ENCODE measurements around the gene UBXN11.

The UBXN11 gene, protein sequence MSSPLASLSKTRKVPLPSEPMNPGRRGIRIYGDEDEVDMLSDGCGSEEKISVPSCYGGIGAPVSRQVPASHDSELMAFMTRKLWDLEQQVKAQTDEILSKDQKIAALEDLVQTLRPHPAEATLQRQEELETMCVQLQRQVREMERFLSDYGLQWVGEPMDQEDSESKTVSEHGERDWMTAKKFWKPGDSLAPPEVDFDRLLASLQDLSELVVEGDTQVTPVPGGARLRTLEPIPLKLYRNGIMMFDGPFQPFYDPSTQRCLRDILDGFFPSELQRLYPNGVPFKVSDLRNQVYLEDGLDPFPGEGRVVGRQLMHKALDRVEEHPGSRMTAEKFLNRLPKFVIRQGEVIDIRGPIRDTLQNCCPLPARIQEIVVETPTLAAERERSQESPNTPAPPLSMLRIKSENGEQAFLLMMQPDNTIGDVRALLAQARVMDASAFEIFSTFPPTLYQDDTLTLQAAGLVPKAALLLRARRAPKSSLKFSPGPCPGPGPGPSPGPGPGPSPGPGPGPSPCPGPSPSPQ

DNA sequence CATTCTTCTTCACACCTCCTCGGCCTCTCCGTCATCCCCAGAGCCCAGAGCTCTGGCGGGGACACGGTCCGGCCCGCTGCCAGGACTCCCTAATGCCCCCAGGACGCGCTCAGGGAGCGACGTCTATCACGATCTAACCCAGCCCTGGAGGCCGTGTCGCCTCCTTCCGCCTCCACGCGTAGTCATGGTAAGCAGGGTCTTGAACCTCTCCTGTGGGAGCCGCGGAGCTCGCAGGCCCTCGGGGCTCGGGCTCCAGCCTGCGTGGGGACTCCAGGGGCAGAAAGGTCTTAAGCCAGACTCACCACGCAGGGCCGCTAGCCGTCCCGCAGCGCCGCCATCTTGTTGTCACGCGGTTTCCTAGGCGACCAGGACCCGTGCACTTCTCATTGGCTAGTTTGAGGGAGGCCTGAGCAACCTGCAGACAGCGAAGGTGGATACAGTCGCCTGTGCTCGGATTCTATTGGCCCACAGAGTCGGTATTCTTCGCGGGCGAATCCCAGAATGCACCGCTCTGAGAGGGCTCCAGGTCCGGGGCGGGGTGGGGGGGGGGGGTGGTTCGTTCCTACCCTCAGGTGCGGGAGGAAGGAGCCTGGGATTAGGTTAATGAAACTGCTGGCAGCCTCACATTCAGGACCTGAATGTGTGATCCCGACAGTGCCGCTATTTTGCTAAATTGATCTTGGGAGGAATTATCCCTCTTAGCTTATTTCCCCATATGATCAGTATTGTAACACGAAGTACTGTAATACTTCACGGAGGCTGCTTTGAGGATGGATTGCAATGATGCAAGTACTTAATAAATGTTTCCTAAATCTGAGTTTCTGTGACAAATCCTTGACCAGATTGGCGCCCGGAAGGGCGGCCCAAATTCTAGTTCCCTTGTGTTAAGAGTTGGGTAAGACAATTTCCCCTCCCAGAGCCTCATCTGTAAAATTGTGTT is at the start of gene UBXN11:
Gene UBXN11 (minus strand): TSS at position 347 of the 940 bp plus-strand sequence. CDS start 3,753 bp downstream, outside the sequence.
- DNase-seq (ENCODE audit: low spot score) (peak; percentile 95), FAIRE-seq (peak; percentile 56)

DNA sequence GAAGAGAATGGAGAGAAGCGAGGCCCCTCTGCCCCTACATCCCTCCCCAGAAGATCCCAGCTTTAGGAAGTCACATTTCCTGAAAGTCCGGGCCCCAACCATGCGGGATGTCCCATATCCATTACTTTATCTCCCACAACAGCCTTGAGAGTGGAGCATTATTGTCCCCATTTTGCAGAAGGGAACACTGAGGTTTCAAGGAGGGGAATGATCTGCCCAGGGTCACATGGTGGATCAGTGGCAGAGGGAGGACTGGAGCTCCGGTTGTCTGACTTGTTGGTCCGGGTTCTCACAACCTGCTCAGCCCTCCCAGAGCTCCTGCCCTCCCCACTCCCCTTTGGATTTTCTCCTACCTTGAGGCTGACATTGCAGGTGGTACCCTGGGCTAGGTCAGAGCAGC is 49.7 kb upstream of the UBXN11 start:
- no peak for DNase-seq (ENCODE audit: low spot score)
- FAIRE-seq = no peak

DNA sequence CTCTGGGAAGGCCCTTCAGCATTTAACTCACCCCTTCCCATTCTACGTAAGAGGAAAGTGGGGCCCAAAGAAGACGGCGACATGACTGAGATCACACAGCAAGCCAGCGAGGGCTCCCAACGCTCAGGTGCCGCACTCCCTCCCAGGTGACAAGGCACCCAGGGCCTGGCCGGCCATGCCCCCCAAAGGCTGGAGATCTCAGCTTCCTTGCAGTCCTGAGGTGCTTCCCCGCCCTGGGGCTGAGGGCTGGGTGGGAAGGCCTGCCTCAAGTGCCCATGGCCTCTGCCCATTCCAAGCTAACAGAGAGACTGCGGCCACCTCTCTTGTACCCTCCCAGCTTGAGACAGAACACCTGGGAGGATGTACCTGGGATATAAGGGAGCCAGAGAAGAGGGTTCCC is 48.5 kb upstream of the UBXN11 start:
- DNase-seq (ENCODE audit: low spot score) (no peak), FAIRE-seq (no peak)

DNA sequence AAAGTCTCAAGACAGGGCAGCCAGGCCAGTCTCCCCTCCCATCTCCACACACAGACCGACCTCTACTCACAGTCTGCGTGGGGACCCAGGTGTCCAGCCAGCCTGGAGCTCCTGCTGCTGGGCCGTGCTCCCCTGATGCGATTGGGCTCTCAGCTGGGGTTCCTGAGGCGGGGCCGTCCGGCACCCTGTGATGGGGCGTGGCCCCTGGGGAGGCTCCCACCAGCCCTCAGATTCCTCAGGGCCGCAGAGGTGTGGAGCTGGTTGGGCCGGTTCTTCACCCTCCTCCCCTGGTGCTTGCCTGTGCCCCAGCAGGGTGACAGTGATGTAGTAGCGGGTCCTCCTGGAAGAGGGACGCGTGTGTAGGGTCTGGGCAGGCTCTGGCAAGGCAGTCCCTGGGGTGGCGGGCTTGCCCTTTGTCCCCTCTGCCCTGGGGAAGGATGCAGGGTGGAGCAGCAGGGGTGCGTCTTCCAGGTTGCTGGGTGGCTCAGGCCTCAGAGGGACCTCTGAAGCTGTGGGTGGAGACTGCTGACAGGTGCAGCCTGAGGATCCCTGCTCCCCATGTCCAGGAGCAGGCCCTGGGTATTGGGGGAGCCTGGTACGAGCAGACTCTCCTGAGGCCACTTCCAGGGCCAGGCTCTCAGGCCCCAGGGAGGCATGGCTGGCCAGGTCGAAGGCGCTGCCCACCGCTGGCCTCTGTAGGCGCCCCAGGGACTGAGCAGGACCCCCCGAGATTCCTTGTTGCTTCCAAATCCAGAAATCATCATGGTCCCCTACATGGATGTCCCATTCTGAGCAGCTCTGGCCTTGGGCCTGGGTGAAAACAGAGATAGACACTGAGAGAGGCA is 47.8 kb upstream of the UBXN11 start, which contains the start of gene CRYBG2:
Gene CRYBG2 (minus strand): TSS at position 155 of the 845 bp plus-strand sequence. CDS start 7,473 bp downstream, outside the sequence.
- no peak for FAIRE-seq
- no peak for DNase-seq (ENCODE audit: low spot score)

DNA sequence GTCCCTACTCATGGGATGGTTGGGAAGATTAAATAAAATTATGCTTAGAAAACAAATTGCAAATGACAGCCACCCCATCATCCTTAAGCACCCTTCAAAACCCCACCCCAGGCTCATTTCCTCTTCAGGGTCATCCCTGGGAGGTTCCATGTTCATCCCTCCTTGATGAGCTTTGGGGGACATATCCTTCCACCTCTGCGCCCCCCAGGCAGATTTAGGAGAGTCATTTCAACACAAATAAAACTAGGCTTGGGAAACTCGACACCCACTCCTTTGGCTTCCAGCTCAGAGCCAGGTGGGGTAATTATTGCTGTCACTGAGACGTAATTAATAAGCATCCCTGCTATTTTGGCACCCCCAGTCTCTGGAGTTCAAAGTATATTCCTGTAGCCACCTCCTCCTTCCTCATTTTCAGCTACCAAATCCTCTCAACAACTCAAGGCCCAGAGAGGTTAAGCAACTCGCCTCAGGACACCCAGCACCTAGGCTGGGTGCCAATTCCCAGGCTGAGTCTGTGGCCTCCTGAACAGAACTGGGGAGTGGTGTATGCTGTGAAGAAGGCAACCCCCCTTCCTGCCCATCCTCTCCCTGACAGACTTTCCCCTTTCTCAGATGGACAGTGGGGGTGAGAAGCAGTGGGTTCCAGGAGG is 46.9 kb upstream of the UBXN11 start:
- FAIRE-seq (no peak), DNase-seq (ENCODE audit: low spot score) (no peak)

DNA sequence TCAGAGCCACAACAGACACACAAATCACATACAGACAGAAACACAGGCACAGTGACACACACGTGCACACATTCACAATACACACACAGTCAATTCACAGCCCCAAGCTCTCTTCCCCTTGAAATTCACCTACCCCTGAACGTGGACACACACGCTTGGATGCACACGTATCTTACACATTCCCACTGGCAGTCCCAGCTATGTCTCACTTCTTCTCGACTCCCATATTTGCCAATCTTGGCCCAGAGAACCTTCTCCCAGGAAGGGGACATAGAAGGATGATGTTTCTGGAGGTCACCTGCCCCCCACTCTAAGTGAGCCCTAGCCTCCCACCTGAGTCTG is 45.9 kb upstream of the UBXN11 start:
- DNase-seq (ENCODE audit: low spot score) (peak; percentile 57), FAIRE-seq (no peak)

DNA sequence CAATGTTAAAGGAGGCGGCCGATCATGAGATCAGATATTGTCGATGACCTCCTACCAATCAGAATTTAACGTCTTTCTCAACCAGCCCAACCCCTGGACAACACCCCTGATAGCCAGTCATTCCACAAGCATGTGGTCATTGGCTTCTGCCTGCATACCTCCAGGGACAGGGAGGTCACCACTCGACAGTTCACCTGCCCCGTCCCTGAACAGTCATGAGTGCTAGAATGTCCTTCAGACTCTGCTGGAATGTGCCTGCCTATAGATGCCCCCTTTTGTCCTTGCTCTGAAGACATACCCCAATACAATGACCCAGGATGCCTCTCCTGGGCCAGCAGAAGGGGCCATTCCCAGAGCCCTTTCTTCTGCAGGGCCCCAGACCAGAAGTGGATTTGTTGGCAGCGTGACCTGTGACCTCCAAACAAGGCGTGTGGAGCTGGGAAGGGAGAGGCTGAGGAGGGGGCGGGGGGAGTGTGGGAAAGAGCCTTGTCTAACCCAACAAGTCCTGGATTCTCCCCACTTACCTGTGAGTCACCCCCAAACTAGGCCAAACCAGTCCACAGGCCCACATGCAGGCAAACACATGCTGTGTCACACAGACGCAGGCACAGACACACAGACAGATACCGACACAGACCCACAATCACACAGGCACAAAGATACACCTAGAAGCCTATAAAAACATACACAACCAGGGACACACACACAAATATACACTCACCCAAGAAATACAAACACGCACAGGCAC is 45.3 kb upstream of the UBXN11 start:
- FAIRE-seq (peak; percentile 53), DNase-seq (ENCODE audit: low spot score) (peak; percentile 85)

DNA sequence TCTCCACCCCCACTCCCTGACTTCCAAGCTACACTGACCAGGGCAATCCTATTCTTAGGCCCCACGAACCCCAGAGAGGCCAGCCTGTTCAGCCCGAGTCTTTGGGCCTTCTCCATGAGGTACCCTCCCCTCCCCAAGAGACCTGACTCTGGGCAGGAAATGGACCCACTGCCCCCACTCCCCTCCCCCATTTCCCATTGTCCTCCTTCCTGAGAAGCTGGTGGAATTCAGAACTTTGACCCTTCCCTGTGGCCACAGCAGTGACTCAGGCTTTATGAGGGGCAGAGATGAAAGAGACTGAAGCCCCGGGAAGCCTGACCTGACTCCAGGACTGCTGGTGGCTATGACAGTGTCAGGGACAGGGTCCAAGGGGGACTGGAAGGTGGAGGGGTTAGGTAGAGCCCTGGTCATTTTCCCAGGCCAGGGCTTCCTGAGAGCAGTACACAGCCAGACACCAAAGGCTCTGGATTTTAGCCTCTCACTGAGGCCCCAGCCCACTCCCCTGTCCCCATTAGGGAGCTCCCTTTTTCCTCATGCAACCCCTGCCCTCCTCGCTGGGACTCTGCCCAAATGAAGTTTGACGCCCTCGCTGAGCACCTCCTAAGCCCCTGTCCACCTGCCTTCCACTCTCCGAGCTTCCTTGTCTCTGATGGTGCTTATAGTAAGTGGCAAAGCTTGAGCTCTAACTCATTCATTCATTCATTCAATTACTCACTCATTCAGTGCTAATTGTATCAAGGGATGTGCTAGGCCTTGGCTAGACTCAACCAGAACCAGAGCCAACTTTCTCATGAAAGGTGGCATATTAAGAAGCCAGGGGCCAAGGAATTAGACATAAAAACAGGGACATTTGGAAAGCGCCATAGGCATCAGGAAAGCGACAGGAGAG is 44.5 kb upstream of the UBXN11 start:
- peak; percentile 86 for FAIRE-seq

DNA sequence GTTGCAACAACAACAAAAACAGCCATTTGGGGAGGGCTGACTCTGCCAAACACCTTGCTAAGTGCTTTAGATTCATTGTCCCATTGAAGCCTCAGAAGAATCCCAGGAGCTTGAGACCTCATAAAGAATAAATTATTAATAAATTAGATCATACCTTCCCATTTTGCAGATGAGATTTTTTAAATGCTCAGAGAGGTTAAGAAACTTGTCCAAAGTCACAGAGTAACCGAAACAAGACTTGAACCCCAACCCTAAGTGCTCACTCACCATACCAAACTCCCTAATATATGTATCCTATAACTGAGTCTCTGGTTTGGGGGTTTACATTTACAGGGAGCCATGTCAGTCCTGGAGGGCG is 43.9 kb upstream of the UBXN11 start:
- DNase-seq (ENCODE audit: low spot score) (no peak), FAIRE-seq (no peak)

More for the DNA sequence above, 44.5 kb upstream of the UBXN11 start:
- peak; percentile 87 for DNase-seq (ENCODE audit: low spot score)

DNA sequence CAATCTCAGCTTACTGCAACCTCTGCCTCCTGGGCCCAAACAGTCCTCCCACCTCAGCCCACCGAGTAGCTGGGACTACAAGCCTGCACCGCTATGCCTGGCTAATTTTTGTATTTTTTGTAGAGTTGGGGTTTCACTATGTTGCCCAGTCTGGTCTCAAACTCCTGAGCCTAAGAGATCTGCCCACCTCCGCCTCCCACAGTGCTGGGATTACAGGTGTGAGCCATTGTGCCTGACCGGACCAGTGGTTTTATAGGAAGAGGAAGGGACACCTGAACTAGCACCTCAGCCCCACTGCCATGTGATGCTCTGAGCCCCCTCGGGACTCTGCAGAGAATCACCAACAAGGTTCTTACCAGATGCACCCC is 43.4 kb upstream of the UBXN11 start:
- no peak for DNase-seq (ENCODE audit: low spot score)
- no peak for FAIRE-seq

DNA sequence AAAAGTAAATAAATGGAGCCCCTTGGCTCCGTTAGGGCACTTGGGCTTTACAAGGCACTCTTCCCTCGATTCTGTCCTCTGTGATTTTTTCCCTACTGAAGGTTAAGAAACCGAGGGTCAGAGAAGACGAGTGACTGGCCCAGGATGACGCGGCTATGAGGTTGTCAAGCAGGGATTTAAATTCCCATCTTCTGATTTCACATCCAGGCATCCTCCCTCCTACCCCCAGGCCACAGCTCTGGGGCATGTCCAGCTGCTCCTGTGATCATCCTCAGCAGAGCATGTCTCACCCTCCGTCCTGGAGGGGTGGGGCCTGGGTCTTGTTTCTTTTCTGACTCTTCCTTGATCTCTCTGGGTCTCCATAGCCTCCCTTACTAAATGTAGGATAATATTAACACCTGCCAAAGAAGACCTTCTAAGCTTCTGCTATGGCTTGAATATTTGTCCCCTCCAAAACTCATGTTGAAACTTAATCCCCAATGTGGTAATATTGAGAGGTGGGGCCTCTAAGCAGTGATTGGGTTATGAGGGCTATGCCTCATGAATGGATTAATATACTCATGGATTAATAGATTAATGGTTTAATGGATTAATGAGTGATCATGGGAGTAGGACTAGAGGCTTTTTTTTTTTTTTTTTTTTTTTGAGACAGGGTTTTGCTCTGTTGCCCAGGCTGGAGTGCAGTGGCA is 42.9 kb upstream of the UBXN11 start:
- DNase-seq (ENCODE audit: low spot score) = peak; percentile 94
- peak; percentile 95 for FAIRE-seq

DNA sequence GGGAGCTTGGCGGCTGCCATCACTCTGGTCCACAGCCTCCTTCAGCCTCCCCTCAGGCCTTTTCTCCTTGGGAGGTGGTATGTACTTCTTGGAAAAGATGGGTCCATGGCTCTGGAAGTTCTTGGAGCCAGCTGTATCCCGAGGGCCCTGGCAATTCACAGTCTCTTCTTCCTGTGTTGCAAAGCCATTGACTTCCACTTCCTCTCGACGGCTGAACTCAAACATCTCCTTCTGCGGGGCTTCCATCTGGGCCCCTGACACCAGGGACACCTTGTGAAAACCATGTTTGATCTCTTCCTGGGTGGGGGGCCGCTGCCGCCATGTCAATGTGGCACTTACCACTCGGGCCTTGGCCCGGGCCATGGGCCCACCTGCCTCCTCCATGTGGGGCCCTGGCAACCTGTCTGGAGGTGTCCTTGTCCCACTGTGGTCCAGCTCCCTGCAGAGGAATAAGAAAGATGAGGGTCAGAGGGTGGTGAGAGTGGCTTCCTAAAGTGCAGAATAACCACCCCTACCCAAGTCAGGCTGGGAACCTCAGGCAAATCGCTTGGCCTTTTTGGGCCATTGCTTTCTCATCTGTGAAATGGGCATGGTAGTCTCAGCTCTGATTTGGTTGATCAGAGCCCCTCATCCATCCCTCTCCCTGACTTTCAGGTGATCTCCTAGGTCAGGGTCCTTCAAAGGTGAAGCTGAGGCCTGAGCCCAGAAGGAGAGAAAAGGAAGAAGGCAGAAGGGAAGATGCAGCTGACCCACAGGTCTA is 40.0 kb upstream of the UBXN11 start:
- FAIRE-seq (no peak), DNase-seq (ENCODE audit: low spot score) (no peak)

DNA sequence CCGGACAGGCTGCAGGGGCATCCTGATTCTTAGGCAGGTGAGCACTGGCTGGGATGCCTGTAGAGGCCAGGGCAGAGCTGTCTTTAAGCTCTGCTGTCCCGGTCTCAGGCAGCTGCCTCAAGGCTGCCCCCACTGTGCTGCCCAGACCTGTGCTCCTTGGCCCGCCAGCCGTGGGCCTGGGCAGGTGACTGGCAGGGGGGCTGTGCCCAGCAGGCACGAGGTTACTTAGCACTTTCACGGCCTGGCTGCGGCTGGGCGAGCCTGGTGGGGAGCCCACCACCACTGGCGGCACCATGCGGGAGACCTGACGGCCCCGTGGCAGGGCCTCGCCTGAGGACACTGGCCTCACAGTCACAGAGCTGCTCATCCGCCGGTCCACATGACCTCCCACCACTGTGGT is 39.3 kb upstream of the UBXN11 start:
- FAIRE-seq = no peak
- no peak for DNase-seq (ENCODE audit: low spot score)

DNA sequence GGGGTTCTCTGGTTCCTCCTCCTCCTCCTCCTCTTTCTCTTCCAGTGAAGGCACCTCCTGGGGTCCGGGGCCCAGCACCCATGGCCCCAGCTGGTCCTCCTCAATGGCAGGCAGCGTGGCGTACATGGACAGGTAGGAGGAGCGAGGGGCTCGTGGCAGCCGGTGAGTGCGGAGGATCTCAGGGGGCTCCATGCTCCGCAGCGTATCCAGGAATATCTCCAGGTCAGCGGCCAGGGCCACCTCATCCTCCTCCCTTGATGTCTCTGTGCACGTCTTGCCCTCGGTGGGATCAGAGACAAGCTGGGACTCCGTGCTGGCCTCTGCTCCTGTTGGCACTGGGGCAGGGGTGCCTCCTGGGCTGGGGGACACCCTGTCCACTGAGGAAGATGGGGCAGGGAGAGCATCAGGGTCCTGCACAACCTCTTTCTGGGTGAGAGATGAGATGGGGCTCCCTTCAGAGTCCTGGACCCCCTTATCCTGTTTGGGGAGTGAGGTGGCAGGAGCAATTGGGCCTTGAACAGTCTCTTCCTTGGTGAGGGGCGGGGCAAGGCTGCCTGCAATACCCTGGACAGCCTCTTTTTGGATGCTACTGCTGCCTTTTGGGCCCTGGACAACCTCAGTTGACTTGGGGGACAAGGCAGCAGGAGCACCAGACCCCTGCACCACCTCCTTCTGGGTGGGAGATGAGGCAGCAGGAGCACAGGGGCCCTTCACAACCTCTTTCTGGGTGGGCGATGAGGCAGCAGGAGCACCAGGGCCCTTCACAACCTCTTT is 37.9 kb upstream of the UBXN11 start:
- DNase-seq (ENCODE audit: low spot score) = no peak
- FAIRE-seq = no peak

DNA sequence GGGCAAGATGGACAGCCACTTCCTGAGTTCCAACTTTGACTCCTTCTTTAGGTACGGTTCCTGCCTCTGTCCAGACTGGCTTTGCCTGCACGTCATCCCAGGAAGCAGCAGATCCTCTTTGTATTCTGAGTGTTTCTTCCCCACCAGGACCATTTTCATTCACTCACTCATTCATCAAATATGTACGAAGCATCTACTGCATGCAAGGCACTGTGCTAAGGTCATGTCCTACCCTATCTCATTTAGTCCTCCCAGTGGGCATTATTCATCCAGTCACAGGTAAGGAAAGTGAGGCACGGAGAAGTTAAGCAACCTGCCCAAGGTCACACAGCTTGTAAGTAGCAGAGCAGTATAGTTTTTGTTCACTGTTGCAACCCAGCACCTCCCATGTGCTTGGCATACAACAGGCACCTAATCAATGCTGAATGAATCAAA is 33.6 kb upstream of the UBXN11 start:
- DNase-seq (ENCODE audit: low spot score) (no peak), FAIRE-seq (no peak)

DNA sequence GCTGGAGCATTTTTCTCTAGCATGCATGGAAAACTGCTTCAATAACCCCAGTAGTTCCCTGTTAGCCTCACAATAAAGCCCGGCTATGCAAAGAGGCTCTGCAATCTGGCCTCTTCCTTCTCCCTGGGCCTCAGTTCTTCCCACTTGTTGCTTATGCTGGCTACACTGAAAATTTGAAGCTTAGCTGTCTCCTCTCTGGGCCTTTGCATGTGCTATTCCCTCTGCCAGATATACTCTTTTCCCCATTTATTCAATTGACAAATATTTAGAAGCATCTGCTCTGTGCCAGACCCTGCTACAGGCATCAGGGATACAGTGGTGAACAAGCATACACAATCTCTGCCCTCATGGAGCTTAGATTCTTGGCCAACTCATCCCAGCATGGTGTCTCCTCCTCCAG is 32.2 kb upstream of the UBXN11 start:
- DNase-seq (ENCODE audit: low spot score) (no peak), FAIRE-seq (no peak)

DNA sequence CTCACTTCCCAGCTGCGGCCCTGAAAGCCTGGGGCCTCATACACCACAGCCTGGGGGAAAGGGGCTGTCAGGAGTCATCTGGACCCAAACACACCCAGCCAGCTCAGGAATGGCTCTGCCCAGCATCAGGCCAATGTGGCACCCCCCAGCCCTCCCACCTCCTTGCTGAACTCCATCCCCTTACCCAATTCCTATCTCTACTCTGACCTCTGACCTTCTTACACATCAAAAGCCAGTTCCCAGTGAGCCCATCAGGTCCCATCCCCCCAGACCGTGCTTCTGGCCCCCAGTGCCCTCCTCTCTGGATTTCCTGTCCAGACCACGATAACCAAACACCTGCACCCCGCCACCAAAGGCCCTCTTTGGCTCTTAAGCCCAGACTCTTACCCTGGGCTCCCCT is 31.2 kb upstream of the UBXN11 start:
- no peak for DNase-seq (ENCODE audit: low spot score)

More for the DNA sequence above, 31.2 kb upstream of the UBXN11 start:
- no peak for FAIRE-seq

All from RCC 7860 (cell line).